ENCODE measurements around the gene PDZRN4.
"Not testable (repeated sequence)": the region's sequence is repeated elsewhere in the genome, so short reads cannot be mapped to it uniquely, and the experiment has no call there.

PDZRN4 gene

DNA sequence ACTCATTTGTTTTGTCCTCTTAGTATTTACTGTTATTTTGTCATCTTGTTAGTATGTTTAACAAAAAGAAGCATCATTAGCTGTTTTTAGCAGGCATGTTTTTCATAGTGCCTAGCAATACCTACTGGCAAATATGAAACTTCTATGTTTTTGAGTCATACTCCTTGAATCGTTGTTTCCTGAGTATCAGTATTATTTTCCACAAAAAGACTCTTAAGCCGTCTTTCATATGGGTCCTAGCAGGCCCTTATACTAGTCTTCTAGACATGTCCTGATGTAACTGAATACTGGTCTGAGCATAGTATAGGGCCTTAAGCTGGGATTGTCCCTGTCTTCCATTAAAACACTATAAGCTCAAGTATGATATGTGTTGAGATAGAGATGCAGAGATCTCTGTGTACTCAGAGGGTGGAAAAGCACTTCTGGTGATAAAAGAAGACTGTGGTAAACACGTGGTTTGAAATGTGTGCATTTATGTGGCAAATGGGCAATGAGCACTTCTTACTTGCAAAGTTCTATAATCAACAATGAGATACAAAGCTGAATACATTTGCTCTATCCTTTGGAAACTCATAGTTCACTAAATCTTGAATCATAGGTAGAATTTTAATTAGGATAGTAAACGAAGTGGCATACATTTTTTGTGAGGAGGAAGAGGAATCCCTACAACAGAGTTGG is 348.8 kb downstream of the PDZRN4 start:
- DNase-seq = no peak
- peaks cover 27% of the 10 kb centered on the region for H3K4me1 Mint-ChIP-seq
- H3K27me3 Mint-ChIP-seq (ENCODE audit: low read depth, poor library complexity) = peaks cover 3% of the 10 kb centered on the region
- no peaks in the 10 kb centered on the region for H3K36me3 Mint-ChIP-seq (ENCODE audit: low read depth)
- TF ChIP-seq CTCF (IDR thresholded peaks at IDR 0.05) = no peak
- no peaks in the 10 kb centered on the region for H3K9me3 Mint-ChIP-seq
- peak overlapping the region; percentile 6 for H3K27ac Mint-ChIP-seq
- H3K4me3 Mint-ChIP-seq = no peak overlapping the region

DNA sequence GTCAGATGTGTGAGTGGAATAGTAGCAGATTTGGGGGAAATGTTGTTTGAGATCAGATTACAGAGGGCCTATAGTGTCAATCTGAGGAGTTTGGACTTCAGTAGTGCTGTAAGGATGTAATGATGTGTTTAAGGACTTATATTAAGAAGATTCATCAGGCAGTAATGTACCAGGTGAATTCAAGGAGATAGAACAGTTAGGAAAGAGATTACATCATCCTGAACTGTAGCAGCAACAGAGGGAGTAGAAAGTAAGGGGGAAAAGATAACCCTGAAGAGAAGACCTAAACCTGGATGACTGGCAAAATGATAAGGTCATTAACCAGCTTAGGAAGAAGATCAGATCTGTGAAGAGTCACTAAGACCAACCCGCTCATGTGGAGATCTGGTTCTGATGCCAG is 349.4 kb downstream of the PDZRN4 start:
- Mint-ChIP-seq H3K27me3 (ENCODE audit: low read depth, poor library complexity) (peaks cover 3% of the 10 kb centered on the region), H3K27ac (peak overlapping the region; percentile 6), H3K9me3 (no peaks in the 10 kb centered on the region), H3K36me3 (ENCODE audit: low read depth) (no peaks in the 10 kb centered on the region), H3K4me1 (peaks cover 27% of the 10 kb centered on the region), H3K4me3 (no peak overlapping the region)
- TF ChIP-seq CTCF (IDR thresholded peaks at IDR 0.05) = no peak
- DNase-seq = no peak

DNA sequence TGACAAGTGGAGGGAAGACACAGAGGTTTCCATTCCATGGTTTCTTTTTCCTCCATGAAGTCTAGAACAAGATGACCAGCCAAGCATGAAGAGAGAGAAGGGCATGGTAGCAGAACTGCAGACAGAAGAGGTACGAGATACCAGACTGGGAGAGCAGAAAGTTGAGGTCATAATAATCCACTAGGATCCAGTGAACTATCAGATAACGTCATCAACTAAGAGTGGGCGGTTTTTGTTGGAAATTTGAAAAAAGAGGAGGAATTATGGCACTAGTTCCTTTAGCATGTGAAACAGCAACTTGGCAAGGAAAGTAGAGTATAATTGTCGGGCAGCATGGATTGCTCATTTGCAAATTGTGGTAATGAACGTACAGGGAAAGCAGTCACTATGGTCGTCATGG is 357.6 kb downstream of the PDZRN4 start:
- TF ChIP-seq CTCF (IDR thresholded peaks at IDR 0.05) = no peak
- Mint-ChIP-seq H3K4me1 (peaks cover 12% of the 10 kb centered on the region), H3K36me3 (ENCODE audit: low read depth) (no peaks in the 10 kb centered on the region), H3K9me3 (no peaks in the 10 kb centered on the region), H3K27ac (no peak overlapping the region), H3K27me3 (ENCODE audit: low read depth, poor library complexity) (peaks cover 3% of the 10 kb centered on the region), H3K4me3 (no peak overlapping the region)
- no peak for DNase-seq

DNA sequence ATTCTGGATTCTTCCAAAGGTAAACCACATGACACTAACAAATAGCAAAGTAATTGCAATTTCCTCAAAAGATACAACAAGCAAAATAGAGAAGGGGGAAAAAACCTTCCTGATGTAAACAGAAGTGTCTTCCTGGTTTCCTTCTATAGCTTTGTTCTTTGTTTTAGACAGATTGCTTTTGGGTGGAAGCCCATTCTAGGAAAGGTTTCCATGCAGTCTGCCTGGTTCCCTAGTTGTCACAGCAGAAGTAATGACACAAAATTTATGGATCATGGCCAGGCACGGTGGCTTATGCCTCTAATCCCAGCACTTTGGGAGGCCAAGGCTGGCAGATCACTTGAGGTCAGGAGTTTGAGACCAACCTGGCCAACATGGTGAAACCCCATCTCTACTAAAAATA is 359.0 kb downstream of the PDZRN4 start:
- H3K27me3 Mint-ChIP-seq (ENCODE audit: low read depth, poor library complexity); H3K9me3 Mint-ChIP-seq; H3K27ac Mint-ChIP-seq; DNase-seq; H3K36me3 Mint-ChIP-seq (ENCODE audit: low read depth); H3K4me3 Mint-ChIP-seq: not testable (repeated sequence)
- H3K4me1 Mint-ChIP-seq = peaks cover 12% of the 10 kb centered on the region

GRCh38 chr12:41548926-41549325 is 360.8 kb downstream of the PDZRN4 start:
- H3K27me3 Mint-ChIP-seq (ENCODE audit: low read depth, poor library complexity) = no peaks in the 10 kb centered on the region
- no peak overlapping the region for H3K27ac Mint-ChIP-seq
- H3K4me1 Mint-ChIP-seq = peaks cover 16% of the 10 kb centered on the region
- DNase-seq = no peak
- no peak for TF ChIP-seq CTCF (IDR thresholded peaks at IDR 0.05)
- H3K36me3 Mint-ChIP-seq (ENCODE audit: low read depth) = no peaks in the 10 kb centered on the region
- H3K9me3 Mint-ChIP-seq = no peaks in the 10 kb centered on the region
- H3K4me3 Mint-ChIP-seq = no peak overlapping the region

DNA sequence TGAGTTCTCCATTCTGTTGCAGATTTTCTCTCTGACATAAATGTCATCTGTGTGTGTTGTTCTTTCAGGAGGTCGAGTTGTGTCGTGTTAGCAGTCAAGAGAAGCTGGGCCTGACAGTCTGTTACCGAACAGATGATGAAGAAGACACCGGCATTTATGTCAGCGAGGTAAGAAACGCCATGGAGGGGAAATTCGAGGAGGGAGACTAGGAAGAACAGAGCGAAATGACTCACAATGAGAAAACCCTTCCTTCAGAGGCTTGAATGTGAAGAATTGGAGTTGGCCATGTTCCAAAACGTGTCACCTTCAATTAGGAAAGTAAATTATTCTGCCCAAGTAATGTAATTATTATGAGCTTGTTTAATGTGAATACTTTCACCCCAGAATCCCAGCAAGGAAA is 364.5 kb downstream of the PDZRN4 start:
- H3K27me3 Mint-ChIP-seq (ENCODE audit: low read depth, poor library complexity) = no peaks in the 10 kb centered on the region
- DNase-seq = no peak
- H3K27ac Mint-ChIP-seq = no peak overlapping the region
- H3K36me3 Mint-ChIP-seq (ENCODE audit: low read depth) = no peaks in the 10 kb centered on the region
- no peak overlapping the region for H3K4me3 Mint-ChIP-seq
- H3K4me1 Mint-ChIP-seq = peaks cover 9% of the 10 kb centered on the region
- no peaks in the 10 kb centered on the region for H3K9me3 Mint-ChIP-seq
- TF ChIP-seq CTCF (IDR thresholded peaks at IDR 0.05) = no peak
